Neural progenitor cell (in vitro differentiated cells): Measurements from ENCODE around the gene PLVAP. TPM values are rescaled to one million over a fixed set of nuclear protein-coding genes. Genes with fewer than 3 reads are reported as not detected.
"Not testable (repeated sequence)": the region's sequence is repeated elsewhere in the genome, so short reads cannot be mapped to it uniquely, and the experiment has no call there.

Experiments
- DNase-seq: peaks from one replicate; pipeline ENCODE4 v3.0.0-alpha.2; 2016; ENCODE audit warnings: low spot score
- H2AFZ ChIP-seq: fragments of 200-600 bp; sonication (generic); replicated peaks from 2 replicates; pipeline ENCODE4 v1.6.1; 2016; ENCODE audit warnings: antibody characterized with exemption
- H3F3A ChIP-seq: fragments of 200-600 bp; sonication (generic); 2 replicates; pipeline ENCODE4 v1.6.1; 2016; ENCODE audit warnings: antibody characterized with exemption, low read depth
- H3K27ac ChIP-seq: fragments of 200-600 bp; sonication (generic); 2 replicates; pipeline ENCODE4 v1.5.1; 2016; ENCODE audit warnings: mild to moderate bottlenecking
- H3K27me3 ChIP-seq: fragments of 200-600 bp; sonication (generic); 2 replicates; pipeline ENCODE4 v1.6.1; 2016; ENCODE audit warnings: mild to moderate bottlenecking, moderate library complexity
- H3K36me3 ChIP-seq: fragments of 200-600 bp; sonication (generic); 2 replicates; pipeline ENCODE4 v1.5.1; 2016
- H3K4me1 ChIP-seq: fragments of 200-600 bp; sonication (generic); 2 replicates; pipeline ENCODE4 v1.6.1; 2016; ENCODE audit warnings: mixed run types
- H3K4me2 ChIP-seq: fragments of 200-600 bp; sonication (generic); 2 replicates; pipeline ENCODE4 v1.6.1; 2016
- H3K4me3 ChIP-seq: fragments of 200-600 bp; sonication (generic); 2 replicates; pipeline ENCODE4 v1.5.1; 2016
- H3K79me2 ChIP-seq: fragments of 200-600 bp; sonication (generic); 2 replicates; pipeline ENCODE4 v1.6.1; 2016; ENCODE audit warnings: low read depth
- H3K9ac ChIP-seq: fragments of 200-600 bp; sonication (generic); 2 replicates; pipeline ENCODE4 v1.6.1; 2016
- H3K9me3 ChIP-seq: fragments of 200-600 bp; sonication (generic); 2 replicates; pipeline ENCODE4 v1.5.1; 2016; ENCODE audit warnings: low read depth
- H4K20me1 ChIP-seq: fragments of 200-600 bp; sonication (generic); 2 replicates; pipeline ENCODE4 v1.6.1; 2016; ENCODE audit warnings: low read depth
- H3K27ac Mint-ChIP-seq: 3 replicates; pipeline ENCODE4 v1.8.0; 2021; ENCODE audit warnings: mixed read lengths
- H3K27me3 Mint-ChIP-seq: 2 replicates; pipeline ENCODE4 v1.8.0; 2022; ENCODE audit warnings: low read depth, mild to moderate bottlenecking, inconsistent platforms, moderate library complexity, mixed read lengths; ENCODE audit not compliant: insufficient read depth
- H3K36me3 Mint-ChIP-seq: 3 replicates; pipeline ENCODE4 v1.8.0; 2021; ENCODE audit warnings: mixed read lengths
- H3K4me1 Mint-ChIP-seq: 3 replicates; pipeline ENCODE4 v1.8.0; 2021; ENCODE audit warnings: mixed read lengths
- H3K4me3 Mint-ChIP-seq: 3 replicates; pipeline ENCODE4 v1.8.0; 2021; ENCODE audit warnings: mild to moderate bottlenecking, moderate library complexity, mixed read lengths
- H3K9me3 Mint-ChIP-seq: 3 replicates; pipeline ENCODE4 v1.8.0; 2020; ENCODE audit warnings: mixed read lengths
- CTCF ChIP-seq: fragments of 200-600 bp; sonication (generic); IDR thresholded peaks from 2 replicates; pipeline ENCODE4 v1.5.1; 2017; ENCODE audit warnings: antibody characterized with exemption, mild to moderate bottlenecking
- EZH2 ChIP-seq: fragments of 200-600 bp; sonication (generic); IDR thresholded peaks from 2 replicates; pipeline ENCODE4 v1.6.1; 2017; ENCODE audit warnings: antibody characterized with exemption, mild to moderate bottlenecking, moderate library complexity
- EZH2phosphoT487 ChIP-seq: fragments of 200-600 bp; sonication (generic); IDR thresholded peaks from 2 replicates; pipeline ENCODE4 v1.6.1; 2017; ENCODE audit warnings: antibody characterized with exemption
- total RNA-seq: library from RNA; depleted of rRNA; stranded (reverse); fragments of >200 nt; gene quantifications from 2 replicates; pipeline ENCODE4 v1.2.3, GENCODE V29; 2015; ENCODE audit warnings: low replicate concordance

Gene PLVAP
- total RNA-seq, 1 donor from 2014 or later = 0.11 TPM

DNA sequence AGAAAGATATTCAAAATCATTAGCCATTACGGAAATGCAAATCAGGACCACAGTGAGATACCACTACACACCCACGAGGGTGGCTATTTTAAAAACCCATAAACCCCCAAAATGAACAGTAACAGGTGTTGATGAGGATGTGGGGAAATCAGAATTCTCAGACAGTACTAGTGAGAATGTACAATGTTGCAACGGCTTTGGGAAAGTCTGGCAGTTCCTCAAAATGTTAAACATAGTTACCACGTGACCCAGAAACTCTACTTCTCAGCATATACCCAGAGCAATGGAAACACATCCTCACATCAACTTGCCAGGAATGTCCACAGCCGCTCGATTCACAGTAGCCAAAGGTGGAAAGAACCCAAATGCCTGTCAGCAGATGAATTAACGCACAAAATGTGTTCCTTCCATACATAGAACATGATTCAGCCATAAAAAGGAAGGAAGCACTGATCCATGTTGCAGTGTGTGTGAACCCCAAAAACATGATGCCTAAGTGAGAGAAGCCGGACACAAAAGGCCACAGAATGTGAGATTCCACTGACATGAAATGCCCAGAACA is 7.0 kb downstream of the PLVAP start:
- Mint-ChIP-seq H3K9me3 (peaks cover 2% of the 10 kb centered on the region), H3K36me3 (no peaks in the 10 kb centered on the region), H3K4me3 (no peak overlapping the region), H3K4me1 (no peaks in the 10 kb centered on the region), H3K27ac (peak overlapping the region; percentile 55), H3K27me3 (peaks cover 2% of the 10 kb centered on the region)
- H4K20me1 ChIP-seq = no peaks in the 10 kb centered on the region
- no peaks in the 10 kb centered on the region for H3K9me3 ChIP-seq
- no peak overlapping the region for H3K4me3 ChIP-seq
- H3K27ac ChIP-seq = no peak overlapping the region
- H3K9ac ChIP-seq = no peak overlapping the region
- no peaks in the 10 kb centered on the region for H3K36me3 ChIP-seq
- H3K4me2 ChIP-seq = no peak overlapping the region
- no peaks in the 10 kb centered on the region for H3K79me2 ChIP-seq
- H3K4me1 ChIP-seq = no peaks in the 10 kb centered on the region
- no peak for TF ChIP-seq EZH2
- TF ChIP-seq CTCF = no peak
- no peak for TF ChIP-seq EZH2phosphoT487
- no peak overlapping the region for H2AFZ ChIP-seq
- no peaks in the 10 kb centered on the region for H3K27me3 ChIP-seq
- DNase-seq = no peak
- no peaks in the 10 kb centered on the region for H3F3A ChIP-seq

- Mint-ChIP-seq H3K27ac (peak overlapping the region; percentile 27), H3K4me3 (no peak overlapping the region), H3K4me1 (no peaks in the 10 kb centered on the region), H3K9me3 (peaks cover 2% of the 10 kb centered on the region), H3K36me3 (no peaks in the 10 kb centered on the region), H3K27me3 (peaks cover 12% of the 10 kb centered on the region)
- no peaks in the 10 kb centered on the region for H4K20me1 ChIP-seq
- DNase-seq = no peak
- no peaks in the 10 kb centered on the region for H3F3A ChIP-seq
- no peaks in the 10 kb centered on the region for H3K79me2 ChIP-seq
- H3K27ac ChIP-seq = no peak overlapping the region
- H3K27me3 ChIP-seq = no peaks in the 10 kb centered on the region
- TF ChIP-seq EZH2 = no peak
- TF ChIP-seq EZH2phosphoT487 = no peak
- TF ChIP-seq CTCF = no peak
- H3K9me3 ChIP-seq = no peaks in the 10 kb centered on the region
- no peak overlapping the region for H3K4me3 ChIP-seq
- H3K9ac ChIP-seq = no peak overlapping the region
- no peak overlapping the region for H3K4me2 ChIP-seq
- no peaks in the 10 kb centered on the region for H3K4me1 ChIP-seq
- no peaks in the 10 kb centered on the region for H3K36me3 ChIP-seq
- H2AFZ ChIP-seq = no peak overlapping the region
Measured at GRCh38 chr19:17365361-17365760, 11.8 kb downstream of the PLVAP start.

DNA sequence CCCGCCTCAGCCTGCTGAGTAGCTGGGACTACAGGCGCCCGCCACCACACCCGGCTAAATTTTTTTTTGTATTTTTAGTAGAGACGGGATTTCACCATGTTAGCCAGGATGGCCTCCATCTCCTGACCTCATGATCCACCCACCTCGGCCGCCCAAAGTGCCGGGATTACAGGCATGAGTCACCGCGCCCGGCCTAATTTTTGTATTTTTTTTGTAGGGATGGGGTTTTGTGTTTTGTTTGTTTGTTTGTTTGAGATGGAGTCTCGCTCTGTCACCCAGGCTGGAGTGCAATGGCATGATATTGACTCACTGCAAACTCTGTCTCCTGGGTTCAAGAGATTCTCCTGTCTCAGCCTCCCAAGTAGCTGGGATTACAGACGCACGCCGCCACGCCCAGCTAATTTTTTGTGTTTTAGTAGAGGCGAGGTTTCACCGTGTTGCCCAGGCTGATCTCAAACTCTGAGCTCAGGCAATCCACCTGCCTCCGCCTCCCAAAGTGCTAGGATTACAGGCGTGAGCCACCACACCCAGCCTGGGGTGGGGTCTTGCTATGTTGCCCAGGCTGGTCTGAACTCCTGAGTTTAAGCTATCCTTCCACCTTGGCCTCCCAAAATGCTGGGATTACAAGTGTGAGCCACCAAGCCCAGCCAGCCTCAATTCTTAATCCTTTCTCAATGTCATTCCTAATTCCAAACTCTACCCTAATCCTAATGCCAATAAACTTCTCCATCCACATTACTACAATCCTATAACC is 13.1 kb downstream of the PLVAP start:
- H3K27me3 ChIP-seq, H3K4me1 ChIP-seq, H3K4me1 Mint-ChIP-seq, H3F3A ChIP-seq, H3K79me2 ChIP-seq, H3K4me3 ChIP-seq, H3K27ac Mint-ChIP-seq, H3K4me2 ChIP-seq, DNase-seq, H3K36me3 ChIP-seq, H3K27ac ChIP-seq, H3K9me3 Mint-ChIP-seq, H3K9ac ChIP-seq, H3K9me3 ChIP-seq, H4K20me1 ChIP-seq, H3K36me3 Mint-ChIP-seq, H2AFZ ChIP-seq: not testable (repeated sequence)
- H3K4me3 Mint-ChIP-seq = peak overlapping the region; percentile 34
- H3K27me3 Mint-ChIP-seq = peaks cover 12% of the 10 kb centered on the region
